Cerebellar nuclear complex (tissue), 1 donor: ENCODE measurements around the gene DIP2C.

Experiments
- DNase-seq, 2 experiments: peaks; one replicate each; lab custom pipeline; 2025; lab: John Stamatoyannopoulos, UW

The DIP2C gene

GRCh38 chr10:497898-498451 lies 191.5 kb downstream of the DIP2C start:
- DNase-seq: no peak

GRCh38 chr10:497289-497688 lies 192.2 kb downstream of the DIP2C start:
- no peak for DNase-seq

- DNase-seq: no peak
Measured at GRCh38 chr10:494556-494955, 194.9 kb downstream of the DIP2C start.

- DNase-seq: no peak
Measured at GRCh38 chr10:494149-494542, 195.3 kb downstream of the DIP2C start.

- DNase-seq: no peak
Measured at GRCh38 chr10:493391-494148, 195.9 kb downstream of the DIP2C start.

GRCh38 chr10:492836-493235 lies 196.6 kb downstream of the DIP2C start:
- no peak for DNase-seq

- no peak for DNase-seq
Measured at GRCh38 chr10:491667-492424, 197.6 kb downstream of the DIP2C start.

- no peak for DNase-seq
Measured at GRCh38 chr10:490891-491571, 198.4 kb downstream of the DIP2C start.

GRCh38 chr10:490256-490655 lies 199.2 kb downstream of the DIP2C start:
- DNase-seq: no peak

GRCh38 chr10:489330-489729 lies 200.1 kb downstream of the DIP2C start:
- no peak for DNase-seq

- no peak for DNase-seq
Measured at GRCh38 chr10:488933-489215, 200.6 kb downstream of the DIP2C start.

- no peak for DNase-seq
Measured at GRCh38 chr10:488081-488932, 201.2 kb downstream of the DIP2C start.

GRCh38 chr10:486666-487322 lies 202.7 kb downstream of the DIP2C start:
- no peak for DNase-seq

- DNase-seq: no peak
Measured at GRCh38 chr10:486206-486605, 203.3 kb downstream of the DIP2C start.

- DNase-seq: no peak
Measured at GRCh38 chr10:485776-486175, 203.7 kb downstream of the DIP2C start.

- no peak for DNase-seq
Measured at GRCh38 chr10:484925-485661, 204.4 kb downstream of the DIP2C start.

GRCh38 chr10:484441-484924 lies 205.0 kb downstream of the DIP2C start:
- DNase-seq: no peak

GRCh38 chr10:483261-483660 lies 206.2 kb downstream of the DIP2C start:
- DNase-seq: no peak

GRCh38 chr10:482848-483247 lies 206.6 kb downstream of the DIP2C start:
- no peak for DNase-seq

GRCh38 chr10:482051-482501 lies 207.4 kb downstream of the DIP2C start:
- DNase-seq: no peak
